Neural cell (in vitro differentiated cells): ENCODE results near the gene GALNT13. TPM values are rescaled to one million over a fixed set of nuclear protein-coding genes. Genes with fewer than 3 reads are reported as not detected.

Source experiments
- H2AFZ ChIP-seq: fragments of 200-600, 300-800 bp; sonication (generic), shearing (Covaris generic); 2 replicates; pipeline ENCODE4 v1.6.0; 2014; ENCODE audit warnings: low read depth, mild to moderate bottlenecking, antibody characterized with exemption, low read length, moderate library complexity
- H3F3A ChIP-seq: fragments of 200-600 bp; shearing (Covaris generic); 2 replicates; pipeline ENCODE4 v1.6.1; 2016; ENCODE audit warnings: mild to moderate bottlenecking, moderate library complexity, mixed read lengths, antibody characterized with exemption, low read length; ENCODE audit not compliant: insufficient read depth, poor library complexity, severe bottlenecking
- H3K27ac ChIP-seq: fragments of 200-600, 300-800 bp; sonication (generic), shearing (Covaris generic); 2 replicates; pipeline ENCODE4 v1.5.1; 2014; ENCODE audit warnings: mild to moderate bottlenecking, low read length, moderate library complexity
- H3K27me3 ChIP-seq: fragments of 300-800, 200-600 bp; sonication (generic), shearing (Covaris generic); 2 replicates; pipeline ENCODE4 v1.6.0; 2014; ENCODE audit warnings: mild to moderate bottlenecking, low read depth, low read length, moderate library complexity; ENCODE audit not compliant: insufficient read depth
- H3K36me3 ChIP-seq: fragments of 300-800, 200-600 bp; sonication (generic), shearing (Covaris generic); 2 replicates; pipeline ENCODE4 v1.5.1; 2014; ENCODE audit warnings: mild to moderate bottlenecking, antibody characterized with exemption, low read length, moderate library complexity; ENCODE audit not compliant: insufficient read depth
- H3K4me2 ChIP-seq: fragments of 300-800, 200-600 bp; sonication (generic), shearing (Covaris generic); 2 replicates; pipeline ENCODE4 v1.6.0; 2014; ENCODE audit warnings: mild to moderate bottlenecking, low read length
- H3K4me3 ChIP-seq: fragments of 300-800, 200-600 bp; sonication (generic), shearing (Covaris generic); 2 replicates; pipeline ENCODE4 v1.5.1; 2014; ENCODE audit warnings: mild to moderate bottlenecking, low read length, moderate library complexity
- H3K79me2 ChIP-seq: fragments of 200-600 bp; shearing (Covaris generic); replicated peaks from 2 replicates; pipeline ENCODE4 v1.6.0; 2014; ENCODE audit warnings: mild to moderate bottlenecking, low read length, moderate library complexity; ENCODE audit not compliant: insufficient read depth
- H3K9ac ChIP-seq: fragments of 300-800, 200-600 bp; sonication (generic), shearing (Covaris generic); 2 replicates; pipeline ENCODE4 v1.6.1; 2016; ENCODE audit warnings: mild to moderate bottlenecking, low read length, mixed read lengths
- H3K9me2 ChIP-seq: fragments of 200-600 bp; shearing (Covaris generic); 2 replicates; pipeline ENCODE4 v1.6.1; 2016; ENCODE audit warnings: mild to moderate bottlenecking, low read length, mixed read lengths; ENCODE audit not compliant: insufficient read depth
- H3K9me3 ChIP-seq: fragments of 200-600, 300-800 bp; sonication (generic), shearing (Covaris generic); 2 replicates; pipeline ENCODE4 v1.6.1; 2016; ENCODE audit warnings: mild to moderate bottlenecking, mixed run types, low read length, moderate library complexity, mixed read lengths
- H4K20me1 ChIP-seq: fragments of 200-600 bp; shearing (Covaris generic); 2 replicates; pipeline ENCODE4 v1.6.1; 2016; ENCODE audit warnings: mild to moderate bottlenecking, mixed run types; ENCODE audit not compliant: insufficient read depth
- CTCF ChIP-seq: fragments of 450-650 bp; IDR thresholded peaks from 2 replicates; pipeline ENCODE4 v1.5.1; 2014; ENCODE audit warnings: antibody characterized with exemption, mild to moderate bottlenecking, moderate library complexity; ENCODE audit not compliant: poor library complexity, severe bottlenecking
- EP300 ChIP-seq: fragments of 450-650 bp; conservative IDR thresholded peaks from 2 replicates; pipeline ENCODE4 v1.6.1; 2014; ENCODE audit warnings: antibody characterized with exemption, mild to moderate bottlenecking, moderate library complexity; ENCODE audit not compliant: poor library complexity, severe bottlenecking
- EZH2 ChIP-seq: fragments of 200-600, 300-800 bp; shearing (Covaris generic), sonication (generic); IDR thresholded peaks from 2 replicates; pipeline ENCODE4 v1.6.1; 2014; ENCODE audit warnings: antibody characterized with exemption, low read length, borderline replicate concordance, mild to moderate bottlenecking; ENCODE audit not compliant: insufficient read depth, poor library complexity, severe bottlenecking
- MXI1 ChIP-seq: fragments of 450-650 bp; conservative IDR thresholded peaks from 2 replicates; pipeline ENCODE4 v1.6.1; 2014; ENCODE audit warnings: antibody characterized with exemption, mild to moderate bottlenecking; ENCODE audit not compliant: poor library complexity, severe bottlenecking
- POLR2AphosphoS5 ChIP-seq: IDR thresholded peaks from 2 replicates; pipeline ENCODE4 v1.6.1; 2012
- RAD21 ChIP-seq: fragments of 450-650 bp; conservative IDR thresholded peaks from 2 replicates; pipeline ENCODE4 v1.6.1; 2014; ENCODE audit warnings: antibody characterized with exemption, mild to moderate bottlenecking, moderate library complexity
- REST ChIP-seq: IDR thresholded peaks from 2 replicates; pipeline ENCODE4 v1.6.1; 2012; ENCODE audit warnings: borderline replicate concordance
- SMC3 ChIP-seq: fragments of 450-650 bp; conservative IDR thresholded peaks from 2 replicates; pipeline ENCODE4 v1.6.1; 2014; ENCODE audit warnings: antibody characterized with exemption, mild to moderate bottlenecking, moderate library complexity; ENCODE audit not compliant: poor library complexity
- TAF1 ChIP-seq: IDR thresholded peaks from 2 replicates; pipeline ENCODE4 v1.6.1; 2012; ENCODE audit warnings: low read depth
- polyA plus RNA-seq: library from polyadenylated mRNA; depleted of rRNA; stranded (reverse); fragments of >200 nt; gene quantifications from 2 replicates; pipeline ENCODE4 v1.2.3, GENCODE V29; 2014

Gene GALNT13
- polyA plus RNA-seq, 1 donor from 2014 or later = 12.4 TPM

GRCh38 chr2:154247503-154247902 is 375.8 kb downstream of the GALNT13 start:
- Histone ChIP-seq H3F3A (no peaks in the 10 kb centered on the region), H3K9me3 (no peaks in the 10 kb centered on the region), H3K79me2 (no peaks in the 10 kb centered on the region), H3K9ac (no peak overlapping the region), H3K4me3 (no peak overlapping the region), H3K27me3 (no peaks in the 10 kb centered on the region), H3K36me3 (no peaks in the 10 kb centered on the region), H3K9me2 (no peaks in the 10 kb centered on the region), H4K20me1 (no peaks in the 10 kb centered on the region), H2AFZ (no peak overlapping the region), H3K4me2 (no peak overlapping the region), H3K27ac (no peak overlapping the region)
- no peak for TF ChIP-seq EP300
- TF ChIP-seq RAD21 = no peak
- TF ChIP-seq MXI1 = no peak
- TF ChIP-seq TAF1 = no peak
- TF ChIP-seq CTCF = no peak
- TF ChIP-seq REST = no peak
- no peak for TF ChIP-seq SMC3
- TF ChIP-seq POLR2AphosphoS5 = no peak
- TF ChIP-seq EZH2 = no peak

GRCh38 chr2:154256136-154256535 is 384.4 kb downstream of the GALNT13 start:
- Histone ChIP-seq H3K9me2 (no peaks in the 10 kb centered on the region), H3K9ac (no peak overlapping the region), H3K4me3 (no peak overlapping the region), H4K20me1 (no peaks in the 10 kb centered on the region), H3K27me3 (no peaks in the 10 kb centered on the region), H3K9me3 (no peaks in the 10 kb centered on the region), H3K79me2 (no peaks in the 10 kb centered on the region), H3F3A (no peaks in the 10 kb centered on the region), H3K36me3 (no peaks in the 10 kb centered on the region), H2AFZ (no peak overlapping the region), H3K27ac (no peak overlapping the region), H3K4me2 (no peak overlapping the region)
- TF ChIP-seq EP300 = no peak
- no peak for TF ChIP-seq CTCF
- no peak for TF ChIP-seq SMC3
- no peak for TF ChIP-seq POLR2AphosphoS5
- no peak for TF ChIP-seq EZH2
- TF ChIP-seq RAD21 = no peak
- TF ChIP-seq MXI1 = no peak
- no peak for TF ChIP-seq REST
- no peak for TF ChIP-seq TAF1
